ENCODE data around the gene TYK2.

DNA sequence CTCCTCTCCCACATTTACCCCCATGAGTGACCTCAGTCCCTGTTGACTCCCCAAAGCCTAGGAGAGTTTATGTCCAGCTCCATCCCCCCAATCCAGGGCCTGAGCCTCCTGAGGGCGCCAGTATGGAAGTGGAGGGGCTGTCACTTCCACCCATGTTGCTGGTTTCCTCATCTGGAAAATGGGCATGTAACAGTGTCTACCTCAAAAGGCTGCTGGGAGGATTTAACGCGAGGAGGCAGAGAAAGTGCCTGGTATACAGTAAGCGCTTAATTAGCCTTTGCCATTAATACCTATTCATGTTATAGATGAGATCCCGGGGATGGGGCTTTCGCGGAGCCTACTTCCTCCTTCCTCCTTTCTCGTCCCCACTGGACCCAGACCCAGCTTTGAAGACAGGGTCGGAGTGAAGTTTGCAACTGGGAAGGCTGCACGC lies 476 bp downstream of the TYK2 start:
- TF ChIP-seq EZH2 (IDR thresholded peaks at IDR 0.05; ENCODE audit: borderline replicate concordance, low read length): no peak
- no peak for TF ChIP-seq CTCF (conservative IDR thresholded peaks at IDR 0.05 in 1 of 2, IDR thresholded peaks at IDR 0.05 in 1 of 2; ENCODE audit: extremely low read depth in 1 of 2, insufficient read depth in 1 of 2, low read depth in 1 of 2, low read length in 2 of 2)
